ENCODE results near the gene PLB1. TPM values are rescaled to one million over a fixed set of nuclear protein-coding genes. Genes with fewer than 3 reads are reported as not detected.

Gene PLB1
- total RNA-seq, 1 experiment from 2014 or later, result 0.21 TPM

DNA sequence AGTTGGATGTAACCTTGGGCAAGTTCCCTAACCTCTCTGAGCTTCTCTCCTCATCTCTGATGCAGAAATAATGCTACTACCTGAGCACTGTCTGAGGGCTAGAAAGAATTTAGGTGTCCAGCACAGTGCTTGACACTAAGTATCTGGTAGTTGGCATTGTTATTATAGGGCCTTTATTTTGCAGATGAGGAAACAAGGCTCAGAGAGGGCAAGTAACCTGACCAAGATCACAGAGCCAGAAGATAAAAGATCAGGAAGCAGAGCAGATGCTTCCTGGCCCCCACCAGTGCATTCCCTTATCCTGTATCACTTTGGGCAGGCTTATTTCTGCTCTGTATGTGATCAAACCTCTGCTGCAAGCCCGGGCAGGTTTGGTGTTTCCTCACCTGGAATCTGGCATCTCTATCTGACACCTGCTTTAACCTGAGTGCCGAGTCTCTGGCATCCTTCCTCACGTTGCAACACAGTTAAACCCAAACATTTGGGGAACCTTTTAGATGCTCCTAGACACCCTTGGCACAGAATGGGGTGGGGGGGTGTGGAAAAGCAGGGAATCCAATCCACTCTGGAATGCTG lies 69.9 kb downstream of the PLB1 start:
- no peak for DNase-seq (ENCODE audit: low spot score)

DNA sequence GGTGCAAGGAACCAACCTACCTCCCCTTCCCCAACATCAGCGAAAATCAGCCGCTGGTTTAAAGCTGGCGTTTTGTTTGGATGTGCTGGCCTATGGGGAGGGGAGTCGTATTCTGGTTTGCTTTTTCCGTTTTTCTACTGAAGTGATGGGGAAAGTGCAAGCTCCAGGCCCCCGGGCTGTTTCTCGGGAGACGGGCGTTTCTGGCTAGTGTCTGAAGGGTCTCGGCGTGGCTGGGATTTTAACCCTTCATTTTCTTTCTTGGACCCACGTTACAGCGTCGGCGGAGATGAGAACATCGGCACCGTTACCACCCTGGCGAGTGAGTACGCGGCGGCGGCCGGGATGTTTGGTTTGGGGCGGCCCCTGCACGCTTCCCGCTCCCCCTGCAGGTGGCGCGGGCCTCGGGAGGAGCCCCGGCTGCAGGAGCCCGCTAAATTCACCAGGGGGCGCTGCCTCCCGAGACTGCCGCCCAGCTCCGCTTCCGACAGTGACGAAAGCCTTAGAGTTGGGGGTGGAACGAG lies 70.7 kb downstream of the PLB1 start:
- DNase-seq (ENCODE audit: low spot score), result peak; percentile 38

DNA sequence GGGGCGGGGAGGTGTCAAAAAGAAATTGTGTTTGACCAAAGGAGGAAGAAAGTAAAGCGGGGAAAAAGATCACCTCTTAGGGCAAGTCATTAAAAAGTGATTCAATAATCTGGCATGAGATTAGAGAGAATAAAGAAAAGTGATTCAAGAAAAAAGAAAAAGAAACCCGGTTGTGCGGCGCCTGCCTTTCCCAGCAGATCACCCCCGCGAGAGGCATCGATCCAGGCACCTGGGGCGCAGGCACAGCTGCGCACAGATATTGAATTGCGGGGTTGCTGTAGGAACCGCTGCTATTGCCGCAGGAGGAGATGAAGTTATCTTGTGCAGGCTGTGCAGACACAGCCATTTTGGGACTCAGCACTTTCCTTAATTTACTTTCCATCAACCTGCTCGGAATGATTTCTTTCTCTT lies 71.2 kb downstream of the PLB1 start:
- no peak for DNase-seq (ENCODE audit: low spot score)

DNA sequence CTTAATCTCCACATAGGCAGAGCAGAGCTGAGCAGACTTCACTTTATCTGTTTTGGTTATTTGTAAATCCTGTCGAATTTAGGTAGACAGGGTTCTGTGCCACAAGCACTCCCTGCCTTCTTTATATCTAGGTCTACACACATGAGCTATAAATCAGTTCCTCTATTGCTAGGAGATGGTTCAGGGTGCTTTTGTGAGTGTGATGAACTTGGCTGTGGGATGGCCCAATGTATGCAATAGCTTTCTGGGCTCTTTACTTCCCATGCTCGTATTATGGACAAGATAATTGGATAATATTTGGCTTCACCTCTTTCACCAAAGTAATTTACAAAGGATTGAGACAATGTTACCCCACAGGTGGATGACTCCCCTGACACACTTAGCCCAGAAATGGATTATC lies 72.2 kb downstream of the PLB1 start:
- DNase-seq (ENCODE audit: low spot score), result no peak

DNA sequence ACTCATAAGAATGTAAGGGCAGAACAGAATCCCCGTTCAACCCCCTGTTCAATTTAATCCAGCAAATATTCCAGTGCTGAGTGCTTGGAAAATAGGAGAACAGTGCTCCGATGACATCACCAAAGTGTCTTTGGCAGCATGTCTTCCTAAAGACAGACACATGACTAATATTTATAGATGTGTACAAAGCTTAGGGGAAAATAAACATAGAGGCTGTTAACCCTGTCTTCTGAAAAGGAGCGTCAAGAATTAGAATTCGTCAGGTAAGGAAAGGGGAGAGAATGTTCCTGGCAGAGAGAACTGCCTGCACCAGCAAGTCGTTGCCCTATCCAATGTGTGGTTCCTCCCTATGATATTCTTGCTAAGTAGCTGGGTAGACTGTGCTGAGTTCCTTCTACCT lies 72.7 kb downstream of the PLB1 start:
- DNase-seq (ENCODE audit: low spot score), result no peak

GRCh38 chr2:28570431-28570830 lies 74.6 kb downstream of the PLB1 start:
- DNase-seq (ENCODE audit: low spot score), result no peak

DNA sequence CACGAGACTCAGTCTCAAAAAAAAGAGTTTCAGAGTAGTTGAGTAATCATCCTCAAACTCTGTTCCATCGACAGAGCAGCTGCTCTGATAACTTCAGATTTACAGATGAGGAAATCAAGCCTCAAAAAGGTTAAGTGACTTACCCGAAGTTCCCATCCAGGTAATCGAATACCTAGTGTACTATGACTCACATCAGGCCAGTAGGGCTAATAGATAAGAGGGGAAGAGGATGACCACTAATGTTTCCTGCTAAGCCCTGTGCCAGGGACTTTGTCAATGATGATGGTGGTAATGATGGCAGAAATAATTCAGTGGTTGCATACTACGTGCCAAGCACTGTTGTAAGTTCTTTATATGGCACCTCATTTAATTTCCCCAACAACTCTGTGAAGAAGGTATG lies 80.9 kb downstream of the PLB1 start:
- DNase-seq (ENCODE audit: low spot score), result no peak

DNA sequence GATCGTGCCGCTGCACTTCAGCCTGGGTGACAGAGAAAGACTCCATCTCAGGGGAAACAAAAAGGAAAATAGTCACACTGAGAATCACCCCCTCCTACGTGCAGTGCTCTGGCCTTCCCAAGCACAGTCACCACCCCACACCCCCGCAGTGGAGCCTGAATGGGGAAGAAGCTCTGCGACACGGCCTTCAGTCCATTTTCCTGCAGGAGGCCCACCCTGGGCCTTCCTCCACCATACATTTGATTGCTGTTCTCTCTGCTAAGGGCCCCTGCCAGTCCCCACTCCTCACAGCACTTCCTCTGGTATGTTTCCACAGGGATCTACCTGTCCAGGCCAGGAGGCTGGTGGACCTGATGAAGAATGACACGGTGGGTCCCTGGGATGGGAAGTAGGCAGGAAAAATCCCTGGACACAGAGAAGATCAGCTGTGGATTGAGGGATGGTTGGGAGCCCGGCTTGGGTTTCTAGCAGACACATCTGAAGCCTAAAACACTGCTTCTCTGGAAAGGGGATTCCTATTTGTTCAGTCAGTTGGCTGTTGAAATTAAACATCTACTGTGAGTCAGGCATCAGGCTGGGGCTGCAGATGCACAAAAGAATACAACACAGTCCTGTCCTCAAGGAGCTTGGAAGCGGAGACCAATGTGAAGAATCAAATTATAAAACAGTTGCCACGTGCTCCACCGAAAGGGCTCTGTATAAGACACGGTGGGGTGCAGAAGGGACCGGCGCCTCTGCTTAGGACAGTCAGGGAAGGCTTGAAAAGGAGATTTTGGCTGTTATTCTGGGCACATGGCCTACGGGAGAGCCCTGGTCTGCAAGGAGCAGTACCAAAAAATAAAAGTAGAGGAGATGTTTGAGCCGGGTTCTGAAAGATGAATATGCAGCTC lies 82.2 kb downstream of the PLB1 start:
- DNase-seq (ENCODE audit: low spot score), result no peak

GRCh38 chr2:28578774-28579173 lies 82.9 kb downstream of the PLB1 start:
- DNase-seq (ENCODE audit: low spot score), result no peak

- DNase-seq (ENCODE audit: low spot score), result no peak
Observed at GRCh38 chr2:28579606-28580005, 83.7 kb downstream of the PLB1 start.

DNA sequence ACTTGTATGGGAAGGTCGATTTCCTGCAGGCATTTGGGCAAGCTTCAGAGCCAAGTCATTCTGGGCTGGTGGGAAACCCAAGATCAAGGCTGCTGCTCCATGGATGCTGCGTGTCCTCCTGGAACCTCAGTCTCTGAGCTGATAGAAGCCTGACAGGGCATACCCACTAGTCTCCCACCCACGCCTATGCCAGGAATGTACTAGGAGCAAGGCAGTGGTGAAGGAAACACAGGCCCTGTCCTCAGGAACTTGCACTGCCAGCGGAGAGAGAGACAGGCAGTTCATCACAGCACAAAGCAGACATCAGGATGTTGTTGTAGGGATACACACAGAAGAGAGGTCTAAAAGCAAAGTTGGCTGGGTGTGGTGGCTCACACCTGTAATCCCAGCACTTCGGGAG lies 84.2 kb downstream of the PLB1 start:
- no peak for DNase-seq (ENCODE audit: low spot score)

GRCh38 chr2:28581312-28581711 lies 85.5 kb downstream of the PLB1 start:
- no peak for DNase-seq (ENCODE audit: low spot score)

DNA sequence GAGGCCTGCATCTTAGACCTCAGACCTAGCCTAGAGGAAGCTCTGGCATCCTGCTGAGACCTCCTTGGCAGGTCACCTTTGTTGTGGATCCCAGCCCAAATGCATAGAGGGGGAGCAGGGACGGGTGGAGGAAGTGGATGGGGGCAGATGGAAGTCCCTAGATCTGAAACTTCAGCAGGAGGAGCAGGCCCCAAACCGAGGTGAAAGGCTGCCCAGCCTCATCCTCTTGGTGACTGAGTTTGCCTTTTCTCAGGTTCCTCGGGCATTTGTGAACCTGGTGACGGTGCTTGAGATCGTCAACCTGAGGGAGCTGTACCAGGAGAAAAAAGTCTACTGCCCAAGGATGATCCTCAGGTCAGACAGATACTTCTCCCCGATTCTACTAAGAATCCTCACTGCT lies 86.3 kb downstream of the PLB1 start:
- no peak for DNase-seq (ENCODE audit: low spot score)

DNA sequence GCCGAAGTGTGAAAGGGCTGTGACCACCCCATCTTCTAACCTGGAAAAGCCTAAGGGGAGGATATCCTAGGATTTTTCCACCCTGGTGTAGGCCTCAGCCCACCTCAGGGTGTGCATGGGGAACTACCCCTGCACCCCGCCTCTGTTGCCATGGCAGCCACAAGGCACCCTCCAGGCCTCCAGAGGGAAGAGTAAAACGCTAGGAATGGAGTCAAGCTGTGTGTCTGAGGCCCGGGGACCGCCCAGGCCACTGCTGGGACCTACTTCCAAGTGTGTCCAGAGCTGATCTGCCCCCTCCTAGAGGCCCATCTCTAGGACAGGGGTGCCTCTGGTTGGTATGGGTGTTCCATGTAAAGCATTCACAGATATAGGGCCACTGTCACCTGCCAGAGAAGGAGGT lies 86.7 kb downstream of the PLB1 start:
- no peak for DNase-seq (ENCODE audit: low spot score)

DNA sequence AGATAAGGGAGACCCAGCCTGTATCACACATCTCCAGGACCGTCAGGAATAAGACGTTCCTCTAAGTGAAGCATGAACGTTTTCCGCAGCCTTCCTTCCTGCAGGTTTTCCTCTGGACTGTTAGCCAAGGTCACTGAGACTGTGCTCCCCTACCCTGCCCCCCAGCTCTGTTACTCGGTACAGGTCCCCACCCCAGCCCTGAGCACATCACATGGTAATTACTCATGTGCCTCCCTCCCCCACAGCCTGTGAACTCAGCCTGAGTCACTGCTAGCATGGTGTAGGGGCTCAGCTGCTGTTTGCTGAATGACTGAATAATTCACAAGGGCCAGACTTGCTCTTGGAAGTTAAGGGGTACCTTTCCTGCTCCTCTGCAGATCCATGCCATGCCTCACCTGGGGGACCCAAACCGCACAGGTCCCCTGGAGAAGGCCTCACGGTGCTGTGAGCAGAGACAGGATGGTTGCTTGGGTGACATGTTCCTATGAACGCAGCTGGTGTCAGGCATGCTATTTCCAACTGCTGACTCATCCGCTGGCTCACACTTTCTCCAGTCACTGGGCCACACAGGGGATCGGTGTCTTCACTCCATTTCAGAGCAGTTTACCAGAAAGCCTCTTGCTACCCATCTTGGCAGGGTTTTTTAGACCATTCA lies 88.2 kb downstream of the PLB1 start:
- peak; percentile 86 for DNase-seq (ENCODE audit: low spot score)

DNA sequence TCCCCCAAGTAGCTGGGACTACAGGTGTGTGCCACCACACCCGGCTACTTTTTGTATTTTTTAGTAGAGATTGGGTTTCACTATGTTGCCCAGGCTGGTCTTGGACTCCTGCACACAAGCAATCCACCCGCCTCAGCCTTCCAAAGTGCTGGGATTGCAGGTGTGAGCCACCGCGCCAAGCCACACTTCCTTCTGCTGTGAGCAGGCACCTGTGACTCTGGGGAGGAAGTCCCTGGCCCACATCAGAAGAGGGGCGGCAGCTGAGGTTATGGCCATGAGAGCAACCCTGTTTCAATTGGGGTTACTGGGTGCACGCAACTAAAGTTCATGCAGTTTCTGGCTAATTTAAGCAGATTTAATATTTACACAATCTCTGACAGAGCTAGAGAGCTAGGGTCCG lies 91.0 kb downstream of the PLB1 start:
- no peak for DNase-seq (ENCODE audit: low spot score)

DNA sequence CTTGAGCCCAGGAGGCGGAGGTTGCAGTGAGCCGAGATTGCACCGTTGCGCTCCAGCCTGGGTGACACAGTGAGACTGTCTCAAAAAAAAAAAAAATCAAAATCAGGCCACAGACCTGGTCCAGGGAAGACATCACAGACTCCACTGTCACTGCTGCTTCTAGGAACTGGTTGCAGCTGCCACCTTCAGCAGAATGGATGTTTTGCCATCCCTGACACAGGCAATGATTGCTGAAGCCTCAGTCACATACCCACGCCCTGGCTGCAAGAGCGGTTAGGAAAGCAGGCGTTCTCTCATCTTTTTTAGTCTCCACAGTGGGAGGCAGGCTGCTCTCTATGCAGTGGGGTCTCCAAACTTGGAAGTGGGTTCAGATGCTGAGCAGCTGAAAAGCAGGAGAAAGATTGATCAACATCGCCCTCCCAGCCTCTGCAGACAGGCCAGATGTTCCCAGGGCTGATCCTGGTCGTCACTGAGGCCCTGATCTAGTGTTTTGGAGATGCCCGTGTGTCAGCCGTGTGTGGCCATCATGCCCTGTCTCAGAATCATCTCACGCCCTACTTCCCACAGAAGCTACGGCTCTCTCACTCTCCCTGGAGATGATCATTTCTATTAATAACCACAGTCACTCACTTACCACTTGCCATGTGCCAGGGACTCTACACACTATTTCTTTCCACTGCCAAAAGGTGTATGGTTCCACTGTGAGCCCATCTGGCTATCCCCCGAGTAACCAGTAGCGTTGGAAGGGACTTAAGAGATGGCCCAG lies 91.8 kb downstream of the PLB1 start:
- DNase-seq (ENCODE audit: low spot score), result no peak

GRCh38 chr2:28588292-28588670 lies 92.4 kb downstream of the PLB1 start:
- no peak for DNase-seq (ENCODE audit: low spot score)

- DNase-seq (ENCODE audit: low spot score), result no peak
Observed at GRCh38 chr2:28589746-28590463, 94.0 kb downstream of the PLB1 start.

DNA sequence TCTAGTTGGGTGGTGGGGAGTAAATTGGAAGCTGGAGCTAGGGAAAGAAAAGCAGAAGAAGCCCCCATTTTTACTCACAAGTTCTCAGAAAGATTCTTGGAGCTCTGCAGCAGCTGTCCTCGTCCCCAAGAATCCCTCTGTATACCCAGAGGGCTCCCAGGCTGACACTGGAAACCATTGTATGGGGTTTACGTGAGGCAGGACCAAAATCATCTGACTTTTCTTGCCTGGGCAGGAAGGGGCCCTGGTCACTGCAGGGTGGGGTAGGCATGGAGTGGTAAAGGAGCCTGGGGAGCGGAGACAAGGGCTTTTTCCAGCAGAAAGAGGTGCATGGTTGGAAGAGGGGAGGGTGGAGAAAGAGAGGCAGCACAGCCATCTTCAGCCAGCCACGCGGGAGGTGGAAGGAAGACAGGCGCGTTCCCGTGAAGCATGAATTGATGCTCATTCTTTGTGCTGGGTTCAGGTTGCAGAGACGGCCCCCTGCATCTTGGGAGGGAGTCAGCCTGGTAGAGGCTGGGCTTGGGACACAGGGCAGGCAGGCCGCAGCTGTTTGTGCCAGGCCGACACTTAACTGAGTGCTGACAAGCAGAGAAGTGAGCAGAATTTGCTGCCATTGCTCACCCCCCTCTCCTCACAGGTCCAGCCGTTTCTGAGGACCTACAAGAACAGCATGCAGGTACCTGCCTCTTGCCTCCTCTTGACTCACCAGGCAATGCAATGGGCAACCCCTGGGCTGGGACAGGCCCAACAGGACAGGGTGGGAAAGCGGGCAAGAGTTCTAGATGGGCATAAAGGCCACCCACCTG lies 94.8 kb downstream of the PLB1 start:
- no peak for DNase-seq (ENCODE audit: low spot score)

Measured in H4 (cell line).